ENCODE data around the gene SLCO2B1. TPM values are rescaled to one million over a fixed set of nuclear protein-coding genes. Genes with fewer than 3 reads are reported as not detected.

The SLCO2B1 gene
- total and polyA plus RNA-seq, 3 donors from 2014 or later = 18.2 to 46.2 (median 33.2) TPM

GRCh38 chr11:75246671-75247350 is 95.9 kb downstream of the SLCO2B1 start:
- peak; percentile 9 for DNase-seq
- H3K36me3 ChIP-seq (ENCODE audit: low read depth, missing control alignments) = no peaks in the 10 kb centered on the region
- WGBS, 2 donors = 83 to 89% methylated on average over 10 to 11 of the region's 11 CpGs
- H3K27me3 ChIP-seq = no peaks in the 10 kb centered on the region
- intact Hi-C loops (cut with DNase I; ENCODE audit: low total_unique reads) = loop anchor here (10.0 kb wide), 2 partner anchors 222 to 302 kb away; partner anchors contain the start of genes SPCS2 and XRRA1
- H3K4me1 ChIP-seq = no peaks in the 10 kb centered on the region
- H3K4me3 ChIP-seq = no peak overlapping the region
- no peak overlapping the region for H3K27ac ChIP-seq
- TF ChIP-seq CTCF (IDR thresholded peaks at IDR 0.05) (no peak), POLR2A (IDR thresholded peaks at IDR 0.05) (no peak)
- H3K9me3 ChIP-seq = no peaks in the 10 kb centered on the region

GRCh38 chr11:75248924-75249256 is 98.0 kb downstream of the SLCO2B1 start:
- intact Hi-C loops (cut with DNase I; ENCODE audit: low total_unique reads) = loop anchor here (10.0 kb wide), 2 partner anchors 224 to 304 kb away; partner anchors contain the start of genes SPCS2 and XRRA1
- no peaks in the 10 kb centered on the region for H3K27me3 ChIP-seq
- H3K9me3 ChIP-seq = no peaks in the 10 kb centered on the region
- 56 to 71% methylated on average over 6 to 11 of the region's 11 CpGs for WGBS, 2 donors
- no peak for TF ChIP-seq POLR2A (IDR thresholded peaks at IDR 0.05)
- TF ChIP-seq CTCF (IDR thresholded peaks at IDR 0.05) = peak in 1 of 3 experiments; percentile 0
- no peaks in the 10 kb centered on the region for H3K4me1 ChIP-seq
- no peak overlapping the region for H3K4me3 ChIP-seq
- no peak for DNase-seq
- H3K27ac ChIP-seq = no peak overlapping the region
- H3K36me3 ChIP-seq (ENCODE audit: low read depth, missing control alignments) = no peaks in the 10 kb centered on the region

- no peak for TF ChIP-seq POLR2A (IDR thresholded peaks at IDR 0.05)
- no peak for TF ChIP-seq CTCF (IDR thresholded peaks at IDR 0.05)
Observed at GRCh38 chr11:75249704-75250103, 98.8 kb downstream of the SLCO2B1 start.

GRCh38 chr11:75254326-75254725 is 103.4 kb downstream of the SLCO2B1 start:
- H3K27ac ChIP-seq = no peak overlapping the region
- H3K27me3 ChIP-seq = no peaks in the 10 kb centered on the region
- intact Hi-C loops (cut with DNase I; ENCODE audit: low total_unique reads) = no loop called here
- H3K9me3 ChIP-seq = no peaks in the 10 kb centered on the region
- no peak overlapping the region for H3K4me3 ChIP-seq
- H3K4me1 ChIP-seq = no peaks in the 10 kb centered on the region
- H3K36me3 ChIP-seq (ENCODE audit: low read depth, missing control alignments) = no peaks in the 10 kb centered on the region
- TF ChIP-seq CTCF (IDR thresholded peaks at IDR 0.05) (no peak), POLR2A (IDR thresholded peaks at IDR 0.05) (no peak)
- no peak for DNase-seq

More at GRCh38 chr11:75249704-75250103, 98.8 kb downstream of the SLCO2B1 start:
- no peak overlapping the region for H3K4me3 ChIP-seq
- no peaks in the 10 kb centered on the region for H3K27me3 ChIP-seq
- intact Hi-C loops (cut with DNase I; ENCODE audit: low total_unique reads) = loop anchor here (10.0 kb wide), 2 partner anchors 225 to 305 kb away; partner anchors contain the start of genes SPCS2 and XRRA1
- H3K36me3 ChIP-seq (ENCODE audit: low read depth, missing control alignments) = no peaks in the 10 kb centered on the region
- no peak overlapping the region for H3K27ac ChIP-seq
- DNase-seq = peak; percentile 3
- no peaks in the 10 kb centered on the region for H3K4me1 ChIP-seq
- 65 to 74% methylated on average over 3 of the region's 3 CpGs for WGBS, 2 donors
- H3K9me3 ChIP-seq = no peaks in the 10 kb centered on the region

Other genes with a start within 250 kb of the SLCO2B1 start
- gene XRRA1, start 202.0 kb upstream of the SLCO2B1 start, total RNA-seq = 10 to 100 TPM; 58.4 to 74.0 TPM
- 137 TPM for gene XRRA1, start 202.0 kb upstream of the SLCO2B1 start, polyA plus RNA-seq (ENCODE audit: insufficient read depth, low read depth, low replicate concordance)
- gene SPCS2, start 201.8 kb upstream of the SLCO2B1 start, total RNA-seq = 10 to 100 TPM; 37.0 to 61.1 TPM
- 152 TPM for gene SPCS2, start 201.8 kb upstream of the SLCO2B1 start, polyA plus RNA-seq (ENCODE audit: insufficient read depth, low read depth, low replicate concordance)
- gene NEU3, start 162.2 kb upstream of the SLCO2B1 start, total RNA-seq = 10 to 100 TPM; 25.8 to 41.5 TPM
- gene NEU3, start 162.2 kb upstream of the SLCO2B1 start, polyA plus RNA-seq (ENCODE audit: insufficient read depth, low read depth, low replicate concordance) = 29.3 TPM
- gene OR2AT4, start 54.2 kb upstream of the SLCO2B1 start, total RNA-seq = under 1 TPM; 0.94 to 0.99 TPM
- gene OR2AT4, start 54.2 kb upstream of the SLCO2B1 start, polyA plus RNA-seq (ENCODE audit: insufficient read depth, low read depth, low replicate concordance) = 0.04 TPM
- 10 to 100 TPM in 1 of 2 donors, 1 to 10 TPM in 1; 8.1 to 15.4 TPM for gene TPBGL, start 89.7 kb downstream of the SLCO2B1 start, total RNA-seq
- gene TPBGL, start 89.7 kb downstream of the SLCO2B1 start, polyA plus RNA-seq (ENCODE audit: insufficient read depth, low read depth, low replicate concordance) = 10.0 TPM
- gene ARRB1, start 200.6 kb downstream of the SLCO2B1 start, total RNA-seq = 1 to 10 TPM; 8.4 to 8.5 TPM
- 9.8 TPM for gene ARRB1, start 200.6 kb downstream of the SLCO2B1 start, polyA plus RNA-seq (ENCODE audit: insufficient read depth, low read depth, low replicate concordance)
- gene RPS3, start 248.4 kb downstream of the SLCO2B1 start, total RNA-seq = 100 to 1,000 TPM; 464 to 925 TPM
- gene RPS3, start 248.4 kb downstream of the SLCO2B1 start, polyA plus RNA-seq (ENCODE audit: insufficient read depth, low read depth, low replicate concordance) = 1,294 TPM

Measured in testis (tissue), 3 donors.